ENCODE measurements around the gene TMEM184C.

GRCh38 chr4:147704846-147705245, 87.6 kb downstream of the TMEM184C start:
- TF ChIP-seq POLR2A (IDR thresholded peaks at IDR 0.05) = no peak
- TF ChIP-seq CTCF (IDR thresholded peaks at IDR 0.05 in 4 of 5, conservative IDR thresholded peaks at IDR 0.05 in 1 of 5) = no peak

All from gastrocnemius medialis (tissue), 4 donors.